CD4-positive, alpha-beta T cell (primary cell): ENCODE results near the gene FKBP5. TPM values are rescaled to one million over a fixed set of nuclear protein-coding genes. Genes with fewer than 3 reads are reported as not detected.
"Not testable (repeated sequence)": the region's sequence is repeated elsewhere in the genome, so short reads cannot be mapped to it uniquely, and the experiment has no call there.

ENCODE experiments used
- ATAC-seq: fragments of 200-7000 bp; cut with Tn5 transposase; one replicate; pipeline ENCODE4 v1.10.0; 2022; ENCODE audit warnings: mild to moderate bottlenecking; ENCODE audit not compliant: poor library complexity
- CTCF ChIA-PET: fragments of 350-600 bp; sonication (Branson Sonifier 250); formaldehyde crosslinking; loops from one replicate; lab custom pipeline; 2021; ENCODE audit warnings: antibody characterized with exemption, inconsistent platforms; lab: Charles Lee
- POLR2A ChIA-PET: fragments of 350-600 bp; sonication (Branson Sonifier 250); formaldehyde crosslinking; loops from one replicate; lab custom pipeline; 2021; ENCODE audit warnings: antibody characterized with exemption, inconsistent platforms; lab: Charles Lee
- DNase-seq, 14 experiments: peaks; one replicate each; pipeline ENCODE4 v3.0.0-alpha.2; 2013 to 2020; ENCODE audit warnings: mixed read lengths in 2 of 14
- H3K27ac ChIP-seq, 2 donors: one replicate each; pipeline versions ENCODE4 v1.5.1 to v1.7.0; 2013; ENCODE audit warnings: low read length in 2 of 2, low read depth in 1 of 2, mild to moderate bottlenecking in 1 of 2
- H3K27me3 ChIP-seq, 2 experiments: 1 replicate in 1 of 2; 2 replicates in 1 of 2; pipeline versions ENCODE4 v1.6.1 to v1.7.0; 2013; ENCODE audit warnings: low read length in 2 of 2, control low read depth in 1 of 2, mild to moderate bottlenecking in 1 of 2, moderate library complexity in 1 of 2; ENCODE audit not compliant: insufficient read depth in 2 of 2, control insufficient read depth in 1 of 2
- H3K36me3 ChIP-seq: one replicate; pipeline ENCODE4 v1.6.1; 2013; ENCODE audit warnings: low read length, control low read depth; ENCODE audit not compliant: insufficient read depth
- H3K4me1 ChIP-seq: one replicate; pipeline ENCODE4 v1.6.1; 2013; ENCODE audit warnings: low read length, control low read depth; ENCODE audit not compliant: insufficient read depth
- H3K4me3 ChIP-seq: one replicate; pipeline ENCODE4 v1.5.1; 2013; ENCODE audit warnings: mild to moderate bottlenecking, low read length, moderate library complexity
- H3K9me3 ChIP-seq, 2 experiments: 1 replicate in 1 of 2; 2 replicates in 1 of 2; pipeline versions ENCODE4 v1.6.1 to v1.7.0; 2013; ENCODE audit warnings: low read length in 2 of 2, mild to moderate bottlenecking in 2 of 2, control low read depth in 1 of 2, moderate library complexity in 1 of 2; ENCODE audit not compliant: control insufficient read depth in 1 of 2, insufficient read depth in 1 of 2
- H3K27ac Mint-ChIP-seq: one replicate; pipeline ENCODE4 v1.8.0; 2020; ENCODE audit warnings: mixed read lengths
- H3K27me3 Mint-ChIP-seq: one replicate; pipeline ENCODE4 v1.8.0; 2021; ENCODE audit warnings: mixed read lengths
- H3K36me3 Mint-ChIP-seq: one replicate; pipeline ENCODE4 v1.8.0; 2021; ENCODE audit warnings: low read depth, mixed read lengths
- H3K4me1 Mint-ChIP-seq: one replicate; pipeline ENCODE4 v1.8.0; 2021; ENCODE audit warnings: low read depth, mixed read lengths
- H3K4me3 Mint-ChIP-seq: one replicate; pipeline ENCODE4 v1.8.0; 2020; ENCODE audit warnings: mild to moderate bottlenecking, mixed read lengths
- H3K9me3 Mint-ChIP-seq: one replicate; pipeline ENCODE4 v1.8.0; 2020; ENCODE audit warnings: mixed read lengths
- CTCF ChIP-seq: fragments of 200-600 bp; IDR thresholded peaks from one replicate; pipeline ENCODE4 v1.8.0; 2022; ENCODE audit warnings: antibody characterized with exemption, mild to moderate bottlenecking
- intact Hi-C, 2 experiments: fragments of 100-400 bp; cut with DNase I in 1 of 2; cut with micrococcal nuclease in 1 of 2; formaldehyde crosslinking; loops; one replicate each; pipeline versions ENCODE4 v1.15.1 to v1.9.0; 2023 to 2025; cut with DNase I, micrococcal nuclease
- total RNA-seq, 174 experiments: library from RNA in 2 of 174; stranded (reverse) in 2 of 174; gene quantifications; one replicate each; pipeline ENCODE4 v1.2.3 and lab custom pipeline; 2021 to 2026

Gene FKBP5
- total RNA-seq, 2 experiments from 2014 or later, result 72.6 to 75.9 TPM

GRCh38 chr6:35694462-35694861 is 5.7 kb upstream of the FKBP5 start:
- Mint-ChIP-seq H3K4me1 (no peaks in the 10 kb centered on the region), H3K27ac (no peak overlapping the region), H3K4me3 (no peak overlapping the region), H3K9me3 (no peaks in the 10 kb centered on the region), H3K27me3 (no peaks in the 10 kb centered on the region), H3K36me3 (no peaks in the 10 kb centered on the region)
- Histone ChIP-seq H3K36me3 (no peaks in the 10 kb centered on the region), H3K27me3 (no peaks in the 10 kb centered on the region), H3K27ac (no peak overlapping the region), H3K4me1 (no peaks in the 10 kb centered on the region), H3K4me3 (no peak overlapping the region), H3K9me3 (no peaks in the 10 kb centered on the region)
- CTCF ChIA-PET, result no interaction called here
- POLR2A ChIA-PET, result no interaction called here
- DNase-seq (no peak), ATAC-seq (no peak)
- intact Hi-C loops, result no loop called here
- TF ChIP-seq CTCF, result no peak

DNA sequence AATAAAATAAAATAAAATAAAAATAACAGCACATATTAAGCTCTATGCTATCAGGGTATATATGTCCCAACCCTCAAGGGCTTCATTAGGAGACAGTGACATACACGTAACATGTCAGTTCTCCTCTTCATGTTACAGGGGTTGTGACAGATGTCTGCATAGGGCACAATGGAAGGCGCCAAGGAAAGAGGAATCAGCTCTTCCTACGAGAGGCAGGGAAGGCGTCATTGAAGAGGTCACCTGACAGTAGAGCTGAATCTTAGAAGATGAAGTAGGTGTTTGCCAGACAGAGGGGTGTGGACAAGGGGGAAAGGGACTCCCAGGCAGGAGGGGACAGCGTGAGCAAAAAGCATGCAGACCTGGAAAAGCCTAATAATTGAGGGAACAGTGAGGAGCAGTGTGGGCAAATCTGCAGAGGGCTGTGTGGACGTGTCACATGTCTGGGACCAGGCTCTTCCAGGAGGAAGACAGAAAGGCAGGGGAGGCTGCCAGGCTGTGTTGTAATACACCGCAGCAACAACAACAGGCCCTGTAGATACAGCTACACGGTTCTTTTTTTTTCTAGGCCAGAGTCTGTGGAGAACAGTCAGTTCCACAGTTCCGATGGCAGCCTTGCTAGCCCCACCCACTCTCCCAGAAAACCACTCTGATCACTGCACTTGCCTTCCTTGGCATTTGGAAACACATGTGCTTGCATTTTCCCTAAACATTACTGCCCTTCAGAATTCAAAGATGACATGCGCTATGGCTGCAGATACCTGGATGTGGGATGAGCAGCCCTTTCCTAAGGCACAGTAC is 2.5 kb upstream of the FKBP5 start:
- Mint-ChIP-seq H3K9me3 (no peaks in the 10 kb centered on the region), H3K27me3 (no peaks in the 10 kb centered on the region), H3K4me1 (peaks cover 10% of the 10 kb centered on the region), H3K27ac (peak overlapping the region; percentile 12), H3K4me3 (no peak overlapping the region), H3K36me3 (peaks cover 20% of the 10 kb centered on the region)
- peak in 2 of 14 experiments; percentile 54 to 60 for DNase-seq
- no peak overlapping the region for H3K27ac ChIP-seq
- no peaks in the 10 kb centered on the region for H3K27me3 ChIP-seq
- ChIA-PET CTCF (interaction anchor here (1.0 kb wide), 1 partner anchor 46 kb away, joined by 3 read pairs; the partner anchor contains the start of gene ARMC12), POLR2A (no interaction called here)
- no peak for ATAC-seq
- no peak overlapping the region for H3K4me3 ChIP-seq
- peaks cover 5% of the 10 kb centered on the region for H3K4me1 ChIP-seq
- no peaks in the 10 kb centered on the region for H3K9me3 ChIP-seq
- intact Hi-C loops, result no loop called here
- no peaks in the 10 kb centered on the region for H3K36me3 ChIP-seq
- TF ChIP-seq CTCF, result no peak

GRCh38 chr6:35690484-35690883 is 1.8 kb upstream of the FKBP5 start:
- no peak overlapping the region for H3K27ac Mint-ChIP-seq
- no peaks in the 10 kb centered on the region for H3K27me3 Mint-ChIP-seq
- TF ChIP-seq CTCF, result no peak
- H3K27ac ChIP-seq, result no peak overlapping the region
- H3K9me3 Mint-ChIP-seq, result no peaks in the 10 kb centered on the region
- ChIA-PET POLR2A (interaction anchor here (0.6 to 4.5 kb wide), 2 partner anchors 19 to 40 kb away, joined by 3 to 69 read pairs; no protein-coding TSS in a partner anchor), CTCF (interaction anchor here (1.0 to 1.9 kb wide), 3 partner anchors 29 to 47 kb away, joined by 3 to 4 read pairs (median 4); partner anchors contain the start of gene ARMC12)
- peaks cover 21% of the 10 kb centered on the region for H3K36me3 Mint-ChIP-seq
- ATAC-seq (no peak), DNase-seq (no peak)
- H3K9me3 ChIP-seq, result no peaks in the 10 kb centered on the region
- peaks cover 9% of the 10 kb centered on the region for H3K4me1 ChIP-seq
- no peak overlapping the region for H3K4me3 Mint-ChIP-seq
- intact Hi-C loops, result no loop called here
- H3K27me3 ChIP-seq, result no peaks in the 10 kb centered on the region
- H3K4me1 Mint-ChIP-seq, result peaks cover 10% of the 10 kb centered on the region
- no peak overlapping the region for H3K4me3 ChIP-seq
- H3K36me3 ChIP-seq, result no peaks in the 10 kb centered on the region

GRCh38 chr6:35690006-35690405 is 1.3 kb upstream of the FKBP5 start:
- H3K27ac ChIP-seq, H3K27me3 Mint-ChIP-seq, H3K9me3 Mint-ChIP-seq, H3K9me3 ChIP-seq, intact Hi-C loops, ATAC-seq, H3K4me3 ChIP-seq, H3K27me3 ChIP-seq, DNase-seq, H3K36me3 ChIP-seq, H3K4me1 ChIP-seq: not testable (repeated sequence)
- peak overlapping the region; percentile 87 for H3K4me3 Mint-ChIP-seq
- ChIA-PET CTCF (interaction anchor here (1.5 to 1.9 kb wide), 2 partner anchors 29 to 47 kb away, joined by 4 read pairs; partner anchors contain the start of gene ARMC12), POLR2A (interaction anchor here (0.6 to 4.5 kb wide), 2 partner anchors 20 to 41 kb away, joined by 3 to 69 read pairs; no protein-coding TSS in a partner anchor)
- H3K4me1 Mint-ChIP-seq, result peaks cover 13% of the 10 kb centered on the region
- peaks cover 21% of the 10 kb centered on the region for H3K36me3 Mint-ChIP-seq
- H3K27ac Mint-ChIP-seq, result peak overlapping the region; percentile 84
